ENCODE measurements around the gene SPATA46.

The SPATA46 gene

DNA sequence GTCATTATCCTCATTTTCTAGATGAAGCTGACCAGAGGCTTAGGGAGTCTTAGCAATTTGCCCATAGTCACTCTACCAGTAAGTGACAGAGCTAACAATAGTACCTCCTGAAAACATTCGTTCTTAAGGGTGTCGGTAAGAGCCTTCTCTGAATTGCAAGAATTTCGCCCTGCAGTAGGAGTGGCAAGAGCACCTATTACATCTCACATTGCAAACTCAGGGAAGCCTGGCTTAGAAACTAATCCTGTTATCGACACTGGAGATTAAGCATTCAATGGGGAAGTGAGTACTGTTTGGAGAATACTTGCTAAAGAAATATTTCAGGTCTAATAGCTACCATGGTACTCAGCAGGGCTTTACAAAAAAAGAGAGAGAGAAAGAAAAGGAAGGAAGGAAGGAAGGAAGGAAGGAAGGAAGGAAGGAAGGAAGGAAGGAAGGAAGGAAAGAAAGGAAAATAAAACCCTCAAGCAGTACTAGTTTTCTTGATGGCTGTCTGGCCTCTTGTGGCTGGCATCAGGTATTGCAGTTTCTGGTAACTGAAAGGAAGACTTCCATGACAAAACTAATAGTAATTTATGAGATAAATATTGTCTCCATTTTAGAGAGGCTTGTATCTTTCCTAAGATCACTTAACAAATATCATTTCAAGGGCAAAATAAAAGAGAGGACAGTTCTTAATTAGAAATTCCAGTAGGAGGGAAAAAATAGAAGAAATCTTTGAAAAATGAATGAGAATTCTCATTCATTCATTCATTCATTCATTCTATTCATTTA, 15.3 kb upstream of the SPATA46 start:
- DNase-seq (ENCODE audit: low read depth in 1 of 2, low spot score in 1 of 2) = no peak

DNA sequence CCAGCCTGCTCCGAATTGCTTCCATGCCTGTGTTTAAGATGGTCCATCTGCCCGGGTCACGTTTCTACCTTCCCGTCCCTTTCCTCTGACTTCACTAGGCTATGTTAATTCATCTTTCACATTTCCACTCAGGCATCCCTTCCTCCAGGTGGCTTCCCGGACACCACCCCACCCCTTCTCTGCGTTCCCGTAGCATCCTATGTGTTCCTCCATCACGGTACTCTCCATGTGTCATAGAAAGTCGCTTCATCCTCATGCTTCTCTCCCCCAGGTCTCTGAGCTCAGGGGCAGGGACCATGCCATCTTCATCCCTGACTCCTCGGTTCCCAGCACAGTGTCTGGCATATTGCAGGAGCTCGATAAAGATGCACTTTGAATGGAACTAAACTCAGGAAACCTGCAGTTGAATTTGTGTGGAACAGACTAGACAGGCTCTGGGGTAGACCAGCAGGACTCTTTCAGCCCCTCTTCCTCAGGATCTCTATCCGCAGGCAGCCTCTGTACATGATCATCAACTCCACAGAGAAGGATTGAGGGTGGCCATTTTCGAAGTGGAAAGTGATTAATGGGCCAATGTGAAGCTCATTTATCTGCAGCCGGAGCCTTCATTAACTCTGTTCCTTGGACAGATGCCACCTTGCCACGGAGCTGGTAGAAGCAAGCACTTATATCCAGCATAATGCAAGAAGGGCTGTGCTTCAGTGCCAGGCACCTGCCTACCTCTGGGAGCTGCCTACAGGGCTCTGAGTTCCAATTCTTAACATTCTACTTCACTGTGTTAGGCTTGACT, 13.9 kb upstream of the SPATA46 start:
- no peak for DNase-seq (ENCODE audit: low read depth in 1 of 2, low spot score in 1 of 2)

DNA sequence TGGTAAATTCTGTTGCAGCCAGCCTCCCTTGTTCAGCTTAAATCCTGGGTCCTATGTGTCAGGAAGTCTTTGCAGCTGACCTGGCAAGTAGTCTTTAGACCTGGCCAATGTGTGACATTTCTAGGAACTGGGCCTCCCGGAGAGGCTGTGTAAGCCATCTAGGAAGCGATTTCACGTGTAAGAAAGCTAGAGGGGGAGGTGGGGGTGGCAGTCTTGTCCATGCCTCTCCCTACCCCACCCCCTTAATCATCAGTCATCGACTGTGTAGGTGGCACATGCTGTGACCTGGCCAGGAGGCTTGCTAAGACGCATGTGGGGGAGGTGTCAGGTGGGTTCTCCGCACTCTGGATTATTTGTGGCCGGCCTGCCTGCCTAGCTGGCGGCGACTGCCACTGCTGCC, 13.3 kb upstream of the SPATA46 start:
- no peak for DNase-seq (ENCODE audit: low read depth in 1 of 2, low spot score in 1 of 2)

DNA sequence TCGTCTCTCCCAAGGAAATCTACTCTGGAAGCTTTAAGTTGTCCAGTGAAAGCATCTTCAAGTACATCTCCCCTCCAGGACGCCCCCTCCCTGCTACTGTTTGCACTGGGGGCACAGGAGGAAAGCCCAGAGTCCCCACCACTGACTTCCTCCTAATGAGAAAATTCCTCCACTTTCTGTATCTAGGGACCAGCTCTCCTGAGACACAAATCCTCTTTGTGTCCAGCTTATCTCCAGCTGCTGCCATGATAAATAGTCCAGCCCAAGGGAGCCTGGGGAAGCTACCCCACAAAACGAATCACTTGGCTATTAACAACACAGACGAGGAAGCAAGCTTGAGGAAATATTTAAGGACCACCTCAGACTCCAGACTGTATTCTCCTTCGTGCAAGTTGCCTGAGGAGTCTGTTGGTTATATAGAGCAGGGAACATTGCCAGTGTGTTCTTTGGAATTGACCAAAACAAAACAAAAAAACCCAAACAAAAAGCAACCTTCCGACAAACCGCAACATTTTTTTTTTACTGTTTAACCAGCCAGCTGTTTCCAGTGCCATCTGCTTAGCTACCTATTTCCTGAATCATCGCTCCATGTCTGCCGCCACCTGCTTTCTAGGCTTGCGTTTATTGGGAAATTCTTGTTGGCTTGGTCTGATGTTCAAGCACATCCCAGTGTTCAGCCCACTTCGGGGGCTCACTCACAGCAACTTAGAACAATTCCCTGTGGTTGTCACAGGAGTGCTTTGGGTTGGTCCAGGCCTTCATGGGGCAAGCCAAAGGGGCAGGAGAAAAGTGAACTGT, 12.6 kb upstream of the SPATA46 start:
- no peak for DNase-seq (ENCODE audit: low read depth in 1 of 2, low spot score in 1 of 2)

DNA sequence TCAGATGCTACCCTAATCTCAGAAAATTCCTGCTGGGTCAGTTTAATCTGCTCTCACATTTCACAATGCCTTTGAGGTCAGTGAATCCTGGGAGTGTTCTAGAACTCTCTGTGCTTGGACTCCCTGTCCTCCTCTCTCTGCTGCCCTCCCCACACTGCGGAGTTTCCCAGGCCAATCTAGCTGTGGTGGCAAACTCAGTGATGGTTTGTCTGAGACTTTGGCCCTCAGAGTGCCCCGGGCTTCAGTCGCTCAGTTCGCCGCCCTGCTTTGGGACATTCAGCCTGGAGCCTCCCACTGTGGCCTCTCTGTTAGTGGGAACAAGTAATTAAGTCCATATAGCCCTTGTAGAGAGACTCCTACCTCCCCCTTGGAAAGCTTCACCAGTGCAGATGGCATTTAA, 12.0 kb upstream of the SPATA46 start:
- DNase-seq (ENCODE audit: low read depth in 1 of 2, low spot score in 1 of 2) = no peak

DNA sequence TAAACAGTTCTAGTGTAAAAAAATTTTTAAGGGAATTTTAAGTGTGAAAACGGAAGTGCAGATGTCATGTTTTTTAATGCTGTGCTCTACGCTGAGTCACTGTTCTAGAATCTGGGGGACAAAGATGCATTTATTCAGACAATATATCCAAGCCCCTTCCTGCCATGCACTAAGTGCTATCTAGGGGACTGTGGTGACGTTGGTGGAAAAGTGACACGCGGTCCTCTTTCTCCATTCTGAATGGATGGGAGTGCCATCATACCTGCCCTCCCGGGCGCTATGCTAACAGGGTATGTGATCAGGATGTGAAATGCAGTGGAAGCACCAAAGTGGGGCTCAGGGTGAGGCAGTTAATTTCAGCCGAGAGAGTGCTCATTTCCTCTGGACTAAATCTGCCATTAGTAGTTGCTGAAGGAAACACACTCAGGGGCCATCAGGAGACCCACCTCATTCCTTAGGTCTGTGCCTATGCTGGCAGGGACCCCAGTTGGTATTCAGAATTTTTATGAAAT, 11.5 kb upstream of the SPATA46 start:
- no peak for DNase-seq (ENCODE audit: low read depth in 1 of 2, low spot score in 1 of 2)

DNA sequence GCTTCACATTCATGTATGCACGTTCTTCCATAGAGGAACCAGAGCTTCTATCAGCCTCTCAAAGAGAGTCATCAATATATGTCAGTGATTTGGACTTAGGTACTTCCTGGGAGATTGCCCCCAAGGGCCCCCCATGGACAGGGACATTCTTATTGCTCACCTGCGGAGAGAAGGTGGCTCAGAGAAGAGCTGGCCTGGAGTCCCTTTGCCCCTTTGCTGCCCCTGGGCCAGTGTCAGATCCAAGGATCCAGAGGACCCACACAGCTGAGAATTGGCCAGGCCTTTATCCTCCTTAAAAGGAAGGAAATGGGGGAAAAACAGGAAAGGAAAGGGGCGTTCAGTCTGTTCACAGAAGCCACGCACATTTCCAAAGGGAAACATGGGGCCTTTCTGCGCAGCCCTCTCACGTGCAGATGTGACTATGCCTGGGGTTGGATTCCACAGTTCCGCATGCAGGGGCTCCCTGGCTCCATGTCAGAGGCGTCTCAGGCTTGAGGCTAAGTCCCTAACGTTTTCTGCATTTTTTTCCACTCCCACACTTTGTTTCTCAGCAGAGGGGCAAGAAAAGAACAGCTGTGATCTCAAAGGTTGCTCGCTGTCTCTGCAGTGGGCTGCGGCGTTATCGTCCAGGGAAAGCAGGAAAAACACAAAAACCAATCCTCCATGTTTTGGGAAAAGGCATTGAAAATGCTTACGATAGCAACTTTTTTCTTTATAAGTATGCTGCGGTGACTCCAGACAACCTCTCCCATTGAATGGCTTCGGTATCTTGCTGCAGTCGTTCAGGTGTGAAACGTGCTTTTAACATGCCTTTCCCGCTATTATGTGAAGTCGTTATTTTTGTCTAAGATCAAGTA, 10.8 kb upstream of the SPATA46 start:
- no peak for DNase-seq (ENCODE audit: low read depth in 1 of 2, low spot score in 1 of 2)

DNA sequence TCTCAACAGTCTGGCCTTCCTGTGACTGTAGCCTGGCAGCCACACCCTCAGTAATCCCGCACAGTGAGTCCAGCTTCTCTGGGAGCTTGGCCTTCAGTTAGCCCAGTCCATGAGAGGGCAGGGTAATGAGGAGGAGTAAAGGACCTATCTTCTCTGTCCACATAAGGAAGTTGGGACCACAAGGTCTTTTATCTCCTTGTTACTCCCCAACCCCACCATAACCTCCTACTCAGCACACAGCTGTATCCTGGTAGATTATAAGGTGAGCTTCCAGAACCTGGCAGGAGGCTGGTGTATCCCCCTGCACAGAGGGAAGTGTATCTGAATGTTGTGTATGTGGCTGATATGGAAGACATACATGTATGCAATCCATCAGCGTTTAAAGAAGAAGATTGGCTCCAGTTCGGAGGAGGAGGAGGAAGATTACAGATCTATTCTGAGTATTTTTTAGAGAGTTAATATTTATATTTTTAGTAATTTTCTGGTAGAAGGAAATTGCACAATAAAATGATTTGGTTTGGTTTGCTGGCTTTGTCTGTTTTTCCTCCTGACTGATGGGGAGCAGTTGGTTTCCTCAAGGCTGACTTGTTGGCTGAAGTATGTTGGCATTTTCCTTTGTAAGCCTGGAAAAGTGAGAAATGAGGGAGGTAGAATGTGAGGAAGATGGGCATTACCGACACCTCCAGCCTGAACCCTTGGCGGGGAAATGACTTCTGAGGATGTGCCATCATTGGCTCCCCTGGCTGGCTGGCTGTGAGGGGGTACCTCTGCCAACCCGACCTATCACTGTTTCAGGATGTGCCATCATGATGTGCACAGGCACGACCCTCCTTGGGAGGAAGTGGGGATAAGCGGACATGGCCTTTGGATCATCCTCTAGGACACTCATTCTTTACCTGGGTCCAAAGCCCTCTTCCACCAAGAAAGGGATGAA, 9.9 kb upstream of the SPATA46 start:
- DNase-seq (ENCODE audit: low read depth in 1 of 2, low spot score in 1 of 2) = no peak

DNA sequence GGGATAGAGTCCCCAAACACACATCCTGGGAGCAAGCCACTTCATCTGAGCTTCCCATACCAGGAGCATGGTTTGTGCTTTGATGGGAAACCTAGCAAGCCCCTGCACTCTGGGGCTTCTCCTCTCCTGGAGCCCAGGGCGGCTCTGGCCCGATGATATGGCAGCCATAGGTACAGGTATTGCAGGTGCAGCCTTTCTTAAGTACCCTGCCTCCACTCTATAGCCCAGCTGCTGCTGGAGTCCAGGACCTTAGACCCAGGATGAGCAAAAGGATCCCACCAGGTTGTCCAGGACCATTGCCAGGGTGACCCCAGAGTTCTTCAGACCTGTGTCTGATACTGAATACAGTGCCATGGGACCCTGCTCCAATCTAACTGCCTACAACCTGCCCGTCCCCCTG, 9.0 kb upstream of the SPATA46 start:
- DNase-seq (ENCODE audit: low read depth in 1 of 2, low spot score in 1 of 2) = no peak

DNA sequence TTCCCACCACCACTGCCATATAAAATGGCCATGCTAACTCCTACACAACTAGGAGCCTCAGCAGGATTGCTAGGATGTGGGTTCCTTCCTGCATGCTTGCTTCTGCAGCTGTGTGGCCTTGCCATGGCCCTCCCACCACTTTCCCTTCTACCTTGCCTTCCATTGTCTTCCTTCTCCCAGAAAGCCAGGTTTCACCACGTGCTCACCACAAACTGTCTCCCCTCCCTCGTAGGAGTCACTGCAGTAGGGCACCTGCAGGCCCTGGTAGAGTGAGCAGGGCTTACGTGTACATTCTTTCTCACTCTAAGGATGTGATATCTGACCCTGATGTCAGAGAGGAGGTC, 8.6 kb upstream of the SPATA46 start:
- DNase-seq (ENCODE audit: low read depth in 1 of 2, low spot score in 1 of 2) = no peak

DNA sequence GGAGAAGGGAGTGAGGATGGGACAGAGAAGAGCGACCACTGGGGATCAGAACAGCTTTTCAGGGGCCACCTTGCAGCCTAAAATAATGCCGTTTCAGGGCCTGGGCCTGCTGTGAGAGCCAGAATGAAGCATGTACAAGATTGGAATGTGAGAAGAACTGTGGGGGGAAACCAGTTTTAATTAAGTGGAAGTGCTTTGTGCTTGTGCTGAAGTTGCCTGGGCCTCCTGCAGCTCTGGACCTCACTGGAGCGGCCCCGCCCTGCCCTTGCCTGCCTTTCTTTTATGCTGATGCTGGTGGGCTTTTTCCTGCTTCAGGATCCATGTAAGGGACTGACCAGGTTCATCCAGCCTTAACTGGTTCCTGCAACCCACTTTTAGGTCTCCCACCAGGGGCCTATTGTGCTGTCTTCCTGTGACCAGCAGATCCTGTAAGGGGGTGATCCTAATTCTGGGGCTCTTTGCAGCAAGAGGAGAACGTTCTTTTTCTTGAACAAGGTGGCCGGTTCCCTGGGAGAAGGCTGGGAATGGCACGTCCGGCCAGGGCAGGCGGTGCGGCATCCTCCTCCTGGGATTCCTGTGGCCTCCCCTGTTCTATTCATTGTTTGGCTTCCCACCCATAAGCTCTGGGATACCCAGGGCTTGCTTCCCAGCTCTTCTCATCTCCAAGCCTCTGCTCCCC, 8.1 kb upstream of the SPATA46 start:
- DNase-seq (ENCODE audit: low read depth in 1 of 2, low spot score in 1 of 2) = no peak

DNA sequence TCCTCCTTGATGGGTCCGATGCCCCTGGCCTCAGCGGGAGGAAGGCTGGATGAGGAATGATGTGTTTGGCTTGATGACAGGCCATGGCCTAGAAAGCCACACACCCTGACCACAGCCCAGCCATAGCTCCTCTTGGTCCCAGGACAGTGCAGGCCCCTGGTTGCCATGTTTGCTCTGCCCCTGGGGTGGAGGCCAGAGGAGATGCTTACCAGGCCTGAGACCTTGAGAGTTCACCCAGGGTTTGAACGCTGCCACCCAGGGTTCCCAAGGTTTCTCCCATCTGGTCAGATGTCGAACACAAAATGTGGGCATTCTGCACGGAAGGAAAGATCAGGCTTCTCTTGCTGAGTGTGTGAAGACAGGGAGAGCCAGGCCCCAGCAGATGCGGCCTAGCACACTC, 7.5 kb upstream of the SPATA46 start:
- no peak for DNase-seq (ENCODE audit: low read depth in 1 of 2, low spot score in 1 of 2)

DNA sequence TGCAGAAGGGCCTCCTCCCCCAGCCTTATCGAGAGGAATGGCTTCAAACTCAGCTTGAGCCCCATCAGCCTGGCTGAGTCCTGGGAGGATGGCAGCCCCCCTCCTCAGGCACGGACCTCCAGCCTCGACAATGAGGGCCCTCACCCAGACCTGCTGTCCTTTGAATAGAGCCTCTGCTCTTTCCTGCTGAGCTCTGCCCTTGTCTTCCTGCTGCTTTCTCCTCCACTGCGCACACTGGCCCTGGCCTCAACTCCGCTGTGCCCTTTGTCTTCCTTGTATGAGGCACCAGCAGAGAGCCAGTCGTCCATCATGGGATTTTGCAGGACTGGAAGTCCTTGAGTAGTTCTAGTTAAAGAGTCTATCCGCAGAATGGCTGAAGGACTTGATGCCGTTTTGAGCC, 6.9 kb upstream of the SPATA46 start:
- DNase-seq (ENCODE audit: low read depth in 1 of 2, low spot score in 1 of 2) = no peak

DNA sequence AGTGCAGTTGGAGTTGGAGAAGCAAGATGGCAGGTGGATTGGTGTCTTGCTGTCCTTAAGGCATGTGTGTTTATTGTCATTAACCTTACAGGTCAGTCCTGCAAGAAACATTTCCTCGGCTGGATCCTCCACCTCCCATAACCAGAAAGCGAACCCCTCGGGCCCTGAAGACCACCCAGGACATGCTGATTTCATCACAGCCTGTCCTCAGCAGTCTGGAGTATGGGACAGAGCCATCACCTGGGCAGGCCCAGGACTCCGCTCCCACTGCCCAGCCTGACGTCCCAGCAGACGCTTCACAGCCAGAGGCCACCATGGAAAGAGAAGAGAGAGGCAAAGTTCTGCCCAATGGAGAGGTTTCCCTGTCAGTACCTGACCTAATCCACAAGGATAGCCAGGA, 6.4 kb upstream of the SPATA46 start:
- no peak for DNase-seq (ENCODE audit: low read depth in 1 of 2, low spot score in 1 of 2)

DNA sequence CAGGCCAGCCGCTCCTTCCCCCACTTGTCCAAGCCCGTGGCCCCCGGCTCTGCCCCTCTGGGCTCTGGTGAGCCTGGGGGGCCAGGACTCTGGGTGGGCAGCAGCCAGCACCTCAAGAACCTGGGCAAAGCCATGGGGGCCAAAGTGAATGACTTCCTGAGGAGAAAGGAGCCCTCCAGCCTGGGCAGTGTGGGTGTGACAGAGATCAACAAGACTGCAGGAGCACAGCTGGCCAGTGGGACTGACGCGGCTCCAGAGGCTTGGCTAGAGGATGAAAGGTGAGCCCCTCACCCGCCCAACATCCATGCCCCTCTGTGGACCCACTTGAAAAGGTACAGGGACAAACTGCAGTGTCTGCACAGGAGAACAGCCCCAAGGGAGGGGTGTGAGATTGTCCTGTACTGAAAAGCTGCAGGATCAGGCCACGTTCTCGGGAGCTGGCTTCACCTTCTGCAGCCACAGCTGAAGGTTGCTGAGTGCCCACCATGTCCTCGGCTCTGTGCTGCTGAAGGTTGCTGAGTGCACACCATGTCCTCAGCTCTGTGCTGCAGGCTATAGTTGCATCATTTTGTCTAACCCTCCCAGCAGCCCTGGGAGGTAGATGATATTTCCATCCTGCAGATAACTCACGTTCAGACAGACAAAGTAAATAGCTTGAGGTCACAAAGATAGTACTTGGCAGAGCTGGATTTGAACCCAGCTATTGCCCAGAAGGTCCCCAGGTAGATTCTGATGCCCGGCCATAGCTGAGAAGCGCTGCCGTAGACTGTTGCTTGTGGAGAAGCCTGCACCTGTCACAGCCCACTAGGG, 5.5 kb upstream of the SPATA46 start:
- no peak for DNase-seq (ENCODE audit: low read depth in 1 of 2, low spot score in 1 of 2)

DNA sequence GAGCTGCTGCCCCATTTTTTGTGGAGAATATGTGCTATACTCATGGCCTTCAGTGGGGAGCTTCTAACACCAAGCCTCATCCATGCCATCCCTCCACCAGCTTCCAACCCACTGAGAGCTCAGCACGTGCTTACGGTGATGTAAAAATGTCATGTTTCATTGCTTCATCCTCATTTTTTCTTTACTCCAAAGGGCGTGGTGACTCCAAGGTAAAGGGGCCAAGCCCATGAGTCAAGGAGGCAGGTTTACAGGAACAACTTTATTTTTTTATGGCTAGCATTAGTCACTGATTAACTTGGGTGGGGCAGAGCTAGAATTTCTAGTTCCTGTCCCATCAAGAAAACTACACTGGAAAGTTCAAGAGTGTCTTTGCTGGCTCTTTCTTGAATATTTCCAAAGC, 4.7 kb upstream of the SPATA46 start, which contains the start of gene C1orf226:
C1orf226 (plus strand) TSS at position 346 of the 400 bp plus-strand sequence. CDS start 174 bp downstream, outside the sequence.
- no peak for DNase-seq (ENCODE audit: low read depth in 1 of 2, low spot score in 1 of 2)

DNA sequence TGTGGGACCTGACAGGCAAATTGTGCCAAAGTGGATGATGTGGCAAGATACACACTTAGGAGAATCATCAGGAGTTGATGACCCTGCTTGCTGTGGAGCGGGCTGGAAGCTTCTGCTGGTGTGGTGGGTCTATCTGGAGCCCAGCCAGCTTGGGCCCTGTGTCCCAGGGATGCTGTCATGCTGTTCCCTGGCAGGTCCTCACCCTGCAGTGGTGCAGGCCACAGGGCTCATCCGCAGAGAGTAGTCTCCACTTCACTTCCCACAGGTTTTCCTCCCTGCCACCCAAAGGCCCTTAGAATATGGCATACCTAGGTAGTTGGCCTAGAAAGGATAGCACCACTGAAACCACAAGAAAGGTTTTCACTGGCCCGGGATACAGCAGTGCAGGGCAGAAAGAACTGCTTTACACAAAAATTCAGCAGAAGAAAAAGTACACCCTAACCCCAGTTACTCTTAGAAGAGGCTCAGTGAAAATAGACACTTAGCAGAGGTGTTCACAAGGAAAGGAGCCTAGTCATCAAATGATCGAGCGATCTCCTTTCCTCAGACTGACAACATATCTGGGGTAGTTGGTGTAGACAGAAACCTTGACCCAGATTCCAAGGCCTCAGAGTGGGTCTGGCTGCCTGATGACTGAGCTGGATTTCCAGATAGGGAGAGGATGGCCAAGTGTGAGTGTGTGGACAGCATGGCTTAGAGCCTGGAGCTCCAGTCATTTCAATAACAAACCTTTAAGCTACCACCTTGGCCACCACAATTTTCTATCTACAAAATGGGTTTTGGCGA, 3.6 kb upstream of the SPATA46 start:
- no peak for DNase-seq (ENCODE audit: low read depth in 1 of 2, low spot score in 1 of 2)
